Fibroblast of lung (primary cell): Measurements from ENCODE around the gene ITGA5. TPM values are rescaled to one million over a fixed set of nuclear protein-coding genes. Genes with fewer than 3 reads are reported as not detected.

ENCODE experiments used
- DNase-seq, 2 donors: peaks; one replicate each; pipeline versions ENCODE4 v3.0.0 to v3.0.0-alpha.2; 2010; ENCODE audit warnings: low read depth in 2 of 2
- H2AFZ ChIP-seq: 2 replicates; pipeline ENCODE4 v1.5.1; 2012; ENCODE audit warnings: low read length, control low read depth, inconsistent platforms
- H3K27ac ChIP-seq: 2 replicates; pipeline ENCODE4 v1.5.1; 2011; ENCODE audit warnings: low read length, control low read depth; ENCODE audit not compliant: insufficient read depth
- H3K27me3 ChIP-seq: 2 replicates; pipeline ENCODE4 v1.5.1; 2011; ENCODE audit warnings: mild to moderate bottlenecking, low read length; ENCODE audit not compliant: control insufficient read depth, insufficient read depth
- H3K36me3 ChIP-seq: 2 replicates; pipeline ENCODE4 v1.5.1; 2011; ENCODE audit warnings: low read length; ENCODE audit not compliant: control insufficient read depth, insufficient read depth
- H3K4me1 ChIP-seq: 2 replicates; pipeline ENCODE4 v1.5.1; 2011; ENCODE audit warnings: low read length; ENCODE audit not compliant: control insufficient read depth, insufficient read depth; ENCODE audit errors: extremely low read depth
- H3K4me2 ChIP-seq: 2 replicates; pipeline ENCODE4 v1.5.1; 2011; ENCODE audit warnings: low read length, control low read depth; ENCODE audit not compliant: insufficient read depth; ENCODE audit errors: extremely low read depth
- H3K4me3 ChIP-seq, 4 experiments: fragments of 200-600 bp in 1 of 4; sonication (generic) in 1 of 4; replicated peaks in 1 of 4; 2 replicates each; pipeline ENCODE4 v1.5.1; 2011 to 2016; ENCODE audit warnings: low read length in 4 of 4, low read depth in 3 of 4, mild to moderate bottlenecking in 3 of 4, control low read depth in 2 of 4, inconsistent platforms in 1 of 4, mixed read lengths in 1 of 4; ENCODE audit not compliant: insufficient read depth in 1 of 4; ENCODE audit errors: control extremely low read depth in 1 of 4
- H3K79me2 ChIP-seq: 2 replicates; pipeline ENCODE4 v1.5.1; 2012; ENCODE audit warnings: mild to moderate bottlenecking, low read length, inconsistent platforms; ENCODE audit not compliant: control insufficient read depth, insufficient read depth
- H3K9ac ChIP-seq: 2 replicates; pipeline ENCODE4 v1.5.1; 2011; ENCODE audit warnings: mild to moderate bottlenecking, low read length, control low read depth; ENCODE audit not compliant: insufficient read depth
- H3K9me3 ChIP-seq: 2 replicates; pipeline ENCODE4 v1.5.1; 2012; ENCODE audit warnings: low read depth, low read length; ENCODE audit not compliant: control insufficient read depth, insufficient read depth
- H4K20me1 ChIP-seq: 2 replicates; pipeline ENCODE4 v1.5.1; 2011; ENCODE audit warnings: low read length; ENCODE audit not compliant: control insufficient read depth, insufficient read depth; ENCODE audit errors: extremely low read depth
- EZH2 ChIP-seq: IDR thresholded peaks from 2 replicates; pipeline ENCODE4 v1.5.1; 2012; ENCODE audit warnings: low read length, control low read depth, mild to moderate bottlenecking; ENCODE audit errors: missing control alignments
- polyA plus RNA-seq, 2 donors: library from polyadenylated mRNA; depleted of rRNA in 1 of 2; stranded (reverse) in 1 of 2; unstranded in 1 of 2; fragments of >200 nt; gene quantifications; 2 replicates each; pipeline ENCODE4 v1.2.1, GENCODE V29; 2011 to 2012; ENCODE audit warnings: missing spikeins in 1 of 2
- total RNA-seq: library from RNA; depleted of rRNA; stranded (reverse); fragments of >200 nt; gene quantifications from 2 replicates; pipeline ENCODE4 v1.2.1, GENCODE V29; 2014
- TF ChIP-seq, protein P1 (sequence below), 2 donors: IDR thresholded peaks in 1 of 2; conservative IDR thresholded peaks in 1 of 2; 1 replicate in 1 of 2; 2 replicates in 1 of 2; pipeline ENCODE4 v1.5.1; 2011 to 2012; ENCODE audit warnings: low read length in 2 of 2, control low read depth in 1 of 2, inconsistent platforms in 1 of 2, low read depth in 1 of 2, mild to moderate bottlenecking in 1 of 2

The ITGA5 gene
- total and polyA plus RNA-seq, 2 donors (not counting 1 experiment from before 2014, with no cell fraction given): 199 to 232 TPM

DNA sequence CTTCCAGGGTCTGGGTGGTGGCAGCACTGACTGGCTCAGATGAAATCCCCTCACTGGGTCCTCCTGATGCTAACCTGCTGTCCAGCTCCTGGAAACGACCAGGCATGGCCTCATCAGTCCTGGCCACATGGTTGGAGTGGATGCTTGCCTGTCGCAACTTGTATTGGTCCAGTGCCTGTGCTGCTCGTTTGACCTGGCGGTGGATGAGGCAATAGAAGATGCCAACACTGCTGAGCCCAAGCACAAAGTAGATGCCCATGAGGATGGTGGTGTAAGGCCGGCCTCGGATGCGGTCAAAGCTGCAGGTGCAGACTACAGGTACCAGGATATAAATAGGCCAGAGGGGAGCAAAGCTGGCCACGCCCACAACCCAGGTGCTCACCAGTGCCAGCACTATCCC lies 56.0 kb downstream of the ITGA5 start:
- Histone ChIP-seq H3K4me3 (no peak overlapping the region), H3K27me3 (no peaks in the 10 kb centered on the region), H3K27ac (no peak overlapping the region), H3K36me3 (no peaks in the 10 kb centered on the region), H4K20me1 (no peaks in the 10 kb centered on the region), H3K9me3 (no peaks in the 10 kb centered on the region), H3K4me1 (peaks cover 11% of the 10 kb centered on the region), H3K4me2 (no peak overlapping the region), H3K79me2 (no peaks in the 10 kb centered on the region), H3K9ac (no peak overlapping the region), H2AFZ (no peak overlapping the region)
- DNase-seq: no peak
- TF ChIP-seq, protein P1, sequence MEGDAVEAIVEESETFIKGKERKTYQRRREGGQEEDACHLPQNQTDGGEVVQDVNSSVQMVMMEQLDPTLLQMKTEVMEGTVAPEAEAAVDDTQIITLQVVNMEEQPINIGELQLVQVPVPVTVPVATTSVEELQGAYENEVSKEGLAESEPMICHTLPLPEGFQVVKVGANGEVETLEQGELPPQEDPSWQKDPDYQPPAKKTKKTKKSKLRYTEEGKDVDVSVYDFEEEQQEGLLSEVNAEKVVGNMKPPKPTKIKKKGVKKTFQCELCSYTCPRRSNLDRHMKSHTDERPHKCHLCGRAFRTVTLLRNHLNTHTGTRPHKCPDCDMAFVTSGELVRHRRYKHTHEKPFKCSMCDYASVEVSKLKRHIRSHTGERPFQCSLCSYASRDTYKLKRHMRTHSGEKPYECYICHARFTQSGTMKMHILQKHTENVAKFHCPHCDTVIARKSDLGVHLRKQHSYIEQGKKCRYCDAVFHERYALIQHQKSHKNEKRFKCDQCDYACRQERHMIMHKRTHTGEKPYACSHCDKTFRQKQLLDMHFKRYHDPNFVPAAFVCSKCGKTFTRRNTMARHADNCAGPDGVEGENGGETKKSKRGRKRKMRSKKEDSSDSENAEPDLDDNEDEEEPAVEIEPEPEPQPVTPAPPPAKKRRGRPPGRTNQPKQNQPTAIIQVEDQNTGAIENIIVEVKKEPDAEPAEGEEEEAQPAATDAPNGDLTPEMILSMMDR (conservative IDR thresholded peaks at IDR 0.05 in 1 of 2, IDR thresholded peaks at IDR 0.05 in 1 of 2; ENCODE audit: low read depth in 1 of 2, low read length in 2 of 2): no peak
- no peak for TF ChIP-seq EZH2

DNA sequence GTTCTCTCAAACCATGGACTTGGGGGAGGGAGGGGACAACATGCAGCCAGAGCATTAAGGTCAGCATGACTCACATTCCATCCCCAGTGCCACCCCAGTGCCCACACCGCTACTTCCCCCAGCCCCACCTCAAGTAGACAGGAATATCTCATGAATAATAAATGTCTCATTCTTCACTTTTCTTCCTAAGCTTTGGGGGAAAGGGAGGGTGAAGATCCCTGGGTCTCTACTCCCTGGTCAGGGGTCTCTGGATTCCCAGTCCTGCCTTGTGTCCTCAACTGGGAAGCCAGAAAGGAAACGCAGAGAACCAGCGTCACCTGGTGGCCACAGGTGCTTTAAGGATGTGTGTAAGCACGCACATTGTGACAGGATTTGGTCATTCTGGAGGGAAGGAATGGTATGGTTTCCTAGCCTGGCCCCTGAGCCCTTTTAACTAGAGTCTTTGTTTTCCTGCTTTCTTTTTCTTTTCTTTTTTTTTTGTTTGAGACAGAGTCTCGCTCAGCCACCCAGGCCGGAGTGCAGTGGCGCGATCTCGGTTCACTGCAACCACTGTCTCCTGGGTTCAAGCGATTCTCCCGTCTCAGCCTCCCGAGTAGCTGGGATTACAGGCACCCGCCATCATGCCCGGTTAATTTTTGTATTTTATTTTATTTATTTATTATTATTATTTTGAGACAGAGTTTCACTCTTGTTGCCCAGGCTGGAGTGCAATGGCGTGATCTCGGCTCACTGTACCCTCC lies 58.2 kb downstream of the ITGA5 start:
- peak; percentile 72 to 82 for DNase-seq
- H3K36me3 ChIP-seq: no peaks in the 10 kb centered on the region
- H3K27me3 ChIP-seq: no peaks in the 10 kb centered on the region
- no peak overlapping the region for H3K4me3 ChIP-seq
- no peak overlapping the region for H3K27ac ChIP-seq
- no peak overlapping the region for H2AFZ ChIP-seq
- TF ChIP-seq, protein P1 (conservative IDR thresholded peaks at IDR 0.05 in 1 of 2, IDR thresholded peaks at IDR 0.05 in 1 of 2; ENCODE audit: low read depth in 1 of 2, low read length in 2 of 2): peak; percentile 82 to 84
- TF ChIP-seq EZH2: no peak
- H4K20me1 ChIP-seq: no peaks in the 10 kb centered on the region
- H3K4me1 ChIP-seq: peaks cover 15% of the 10 kb centered on the region
- H3K4me2 ChIP-seq: no peak overlapping the region
- no peaks in the 10 kb centered on the region for H3K9me3 ChIP-seq
- H3K9ac ChIP-seq: no peak overlapping the region
- no peaks in the 10 kb centered on the region for H3K79me2 ChIP-seq

GRCh38 chr12:54359762-54360351 lies 59.2 kb downstream of the ITGA5 start:
- H3K4me3 ChIP-seq: peak overlapping the region in 3 of 4 experiments; percentile 27 to 56 (median 54)
- H3K9me3 ChIP-seq: no peaks in the 10 kb centered on the region
- peak overlapping the region; percentile 99 for H3K4me2 ChIP-seq
- DNase-seq: no peak
- H3K27me3 ChIP-seq: no peaks in the 10 kb centered on the region
- H3K79me2 ChIP-seq: no peaks in the 10 kb centered on the region
- peaks cover 15% of the 10 kb centered on the region for H3K4me1 ChIP-seq
- peak overlapping the region; percentile 73 for H2AFZ ChIP-seq
- H3K9ac ChIP-seq: peak overlapping the region; percentile 56
- H4K20me1 ChIP-seq: no peaks in the 10 kb centered on the region
- H3K36me3 ChIP-seq: no peaks in the 10 kb centered on the region
- TF ChIP-seq, protein P1 (conservative IDR thresholded peaks at IDR 0.05 in 1 of 2, IDR thresholded peaks at IDR 0.05 in 1 of 2; ENCODE audit: low read depth in 1 of 2, low read length in 2 of 2): no peak
- TF ChIP-seq EZH2: no peak
- H3K27ac ChIP-seq: peak overlapping the region; percentile 91
